ENCODE results near the gene MEGF9.
"Not testable (repeated sequence)": the region's sequence is repeated elsewhere in the genome, so short reads cannot be mapped to it uniquely, and the experiment has no call there.

Gene MEGF9

DNA sequence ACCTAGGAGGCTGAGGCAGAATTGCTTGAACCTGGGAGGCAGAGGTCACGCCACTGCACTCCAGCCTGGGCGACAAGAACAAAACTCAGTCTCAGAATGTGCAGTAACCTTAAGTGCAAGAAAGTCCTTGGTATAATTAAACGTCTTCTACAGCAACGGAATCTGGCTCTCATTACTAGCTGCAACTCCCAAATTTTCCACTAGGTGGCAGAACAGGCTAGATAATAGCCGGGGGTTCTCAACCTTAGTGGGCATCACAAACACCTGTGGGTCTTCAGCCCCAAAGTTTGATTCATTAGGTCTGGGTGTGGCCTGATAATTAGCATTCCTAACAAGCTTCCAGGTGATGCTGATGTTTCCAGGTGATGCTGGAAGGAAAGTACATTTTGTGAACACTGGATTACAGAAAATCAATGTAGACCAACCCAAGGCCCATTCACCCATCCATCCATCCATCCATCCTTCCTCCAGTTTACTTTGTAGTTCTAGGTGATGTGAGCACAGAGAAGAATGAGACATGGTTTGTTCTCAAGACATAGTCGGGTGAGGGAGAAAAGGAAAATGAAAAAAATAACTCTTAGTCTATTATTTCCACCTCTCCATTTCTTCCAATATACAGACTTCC is 41.7 kb upstream of the MEGF9 start:
- peak; percentile 61 for DNase-seq (ENCODE audit: low read depth)
- H3K4me3 ChIP-seq (ENCODE audit: low read depth, low read length), result no peak overlapping the region

DNA sequence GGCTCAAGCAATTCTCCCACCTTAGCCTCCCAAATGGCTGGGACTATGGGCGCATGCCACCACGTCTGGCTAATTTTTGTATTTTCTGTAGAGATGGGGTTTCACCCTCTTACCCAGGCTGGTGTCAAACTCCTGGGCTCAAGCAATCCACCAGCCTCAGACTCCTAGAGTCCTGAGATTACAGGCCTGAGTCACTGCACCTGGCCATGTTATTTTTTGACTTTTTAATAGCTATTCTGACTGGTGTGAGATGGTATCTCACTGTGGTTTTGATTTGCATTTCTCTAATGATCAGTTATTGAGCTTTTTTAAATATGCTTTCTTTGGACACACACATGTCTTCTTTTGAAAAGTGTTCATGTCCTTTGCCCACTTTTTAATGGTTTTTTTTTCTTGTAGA is 40.8 kb upstream of the MEGF9 start:
- TF ChIP-seq, protein P1, sequence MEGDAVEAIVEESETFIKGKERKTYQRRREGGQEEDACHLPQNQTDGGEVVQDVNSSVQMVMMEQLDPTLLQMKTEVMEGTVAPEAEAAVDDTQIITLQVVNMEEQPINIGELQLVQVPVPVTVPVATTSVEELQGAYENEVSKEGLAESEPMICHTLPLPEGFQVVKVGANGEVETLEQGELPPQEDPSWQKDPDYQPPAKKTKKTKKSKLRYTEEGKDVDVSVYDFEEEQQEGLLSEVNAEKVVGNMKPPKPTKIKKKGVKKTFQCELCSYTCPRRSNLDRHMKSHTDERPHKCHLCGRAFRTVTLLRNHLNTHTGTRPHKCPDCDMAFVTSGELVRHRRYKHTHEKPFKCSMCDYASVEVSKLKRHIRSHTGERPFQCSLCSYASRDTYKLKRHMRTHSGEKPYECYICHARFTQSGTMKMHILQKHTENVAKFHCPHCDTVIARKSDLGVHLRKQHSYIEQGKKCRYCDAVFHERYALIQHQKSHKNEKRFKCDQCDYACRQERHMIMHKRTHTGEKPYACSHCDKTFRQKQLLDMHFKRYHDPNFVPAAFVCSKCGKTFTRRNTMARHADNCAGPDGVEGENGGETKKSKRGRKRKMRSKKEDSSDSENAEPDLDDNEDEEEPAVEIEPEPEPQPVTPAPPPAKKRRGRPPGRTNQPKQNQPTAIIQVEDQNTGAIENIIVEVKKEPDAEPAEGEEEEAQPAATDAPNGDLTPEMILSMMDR (conservative IDR thresholded peaks at IDR 0.05; ENCODE audit: low read depth, low read length), result no peak
- H3K4me3 ChIP-seq (ENCODE audit: low read depth, low read length), result no peak overlapping the region
- no peak for DNase-seq (ENCODE audit: low read depth)

More for the DNA sequence above, 41.7 kb upstream of the MEGF9 start:
- TF ChIP-seq, protein P1 (conservative IDR thresholded peaks at IDR 0.05; ENCODE audit: low read depth, low read length), result peak; percentile 85

DNA sequence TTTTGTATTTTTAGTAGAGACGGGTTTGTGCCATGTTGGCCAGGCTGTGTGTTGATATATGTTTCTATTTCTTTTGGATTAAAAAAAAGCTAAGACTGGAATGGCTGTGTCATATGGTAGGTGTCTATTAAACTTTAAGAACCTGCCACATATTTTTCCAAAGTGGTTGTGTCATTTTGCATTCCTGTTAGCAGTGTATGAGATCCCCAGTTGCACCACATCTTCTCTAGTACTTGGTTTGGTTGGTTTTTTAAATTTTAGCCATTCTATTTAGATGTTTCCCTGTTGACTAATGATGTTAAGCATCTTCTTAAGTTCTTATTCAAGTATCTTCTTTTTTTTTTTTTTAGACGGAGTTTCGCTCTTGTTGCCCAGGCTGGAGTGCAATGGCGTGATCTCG is 36.2 kb upstream of the MEGF9 start:
- TF ChIP-seq, protein P1 (conservative IDR thresholded peaks at IDR 0.05; ENCODE audit: low read depth, low read length), result no peak
- no peak overlapping the region for H3K4me3 ChIP-seq (ENCODE audit: low read depth, low read length)
- no peak for DNase-seq (ENCODE audit: low read depth)

DNA sequence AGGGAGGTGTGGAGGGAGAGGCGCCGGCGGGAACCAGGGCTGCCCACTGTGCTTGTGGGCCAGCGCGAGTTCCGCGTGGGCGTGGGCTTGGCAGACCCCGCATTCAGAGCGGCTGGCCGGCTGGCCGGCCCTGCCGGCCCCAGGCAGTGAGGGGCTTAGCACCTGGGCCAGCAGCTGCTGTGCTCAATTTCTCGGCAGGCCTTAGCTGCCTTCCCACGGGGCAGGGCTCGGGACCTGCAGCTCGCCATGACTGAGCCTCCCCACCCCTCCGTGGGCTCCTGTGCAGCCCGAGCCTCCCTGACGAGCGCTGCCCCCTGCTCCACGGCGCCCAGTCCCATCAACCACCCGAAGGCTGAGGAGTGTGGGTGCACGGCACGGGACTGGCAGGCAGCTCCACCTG is 32.1 kb upstream of the MEGF9 start:
- not testable (repeated sequence) for H3K4me3 ChIP-seq (ENCODE audit: low read depth, low read length); DNase-seq (ENCODE audit: low read depth)

DNA sequence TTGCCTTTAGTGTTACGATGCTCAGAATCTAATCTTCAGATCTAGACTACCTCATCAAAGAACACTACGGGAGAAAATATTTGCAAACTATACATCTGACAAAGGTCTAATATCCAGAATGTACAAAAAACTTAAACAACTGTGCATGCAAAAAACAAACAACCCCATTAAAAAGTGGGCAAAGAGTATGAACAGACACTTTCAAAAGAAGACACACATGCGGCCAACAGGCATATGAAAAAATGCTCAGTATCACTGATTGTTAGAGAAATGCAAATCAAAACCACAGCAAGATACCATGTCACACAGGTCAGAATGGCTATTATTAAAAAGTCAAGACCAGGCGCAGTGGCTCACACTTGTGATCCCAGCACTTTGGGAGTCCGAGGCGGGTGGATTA is 31.0 kb upstream of the MEGF9 start:
- DNase-seq (ENCODE audit: low read depth), result no peak
- TF ChIP-seq, protein P1 (conservative IDR thresholded peaks at IDR 0.05; ENCODE audit: low read depth, low read length), result no peak
- H3K4me3 ChIP-seq (ENCODE audit: low read depth, low read length), result no peak overlapping the region

DNA sequence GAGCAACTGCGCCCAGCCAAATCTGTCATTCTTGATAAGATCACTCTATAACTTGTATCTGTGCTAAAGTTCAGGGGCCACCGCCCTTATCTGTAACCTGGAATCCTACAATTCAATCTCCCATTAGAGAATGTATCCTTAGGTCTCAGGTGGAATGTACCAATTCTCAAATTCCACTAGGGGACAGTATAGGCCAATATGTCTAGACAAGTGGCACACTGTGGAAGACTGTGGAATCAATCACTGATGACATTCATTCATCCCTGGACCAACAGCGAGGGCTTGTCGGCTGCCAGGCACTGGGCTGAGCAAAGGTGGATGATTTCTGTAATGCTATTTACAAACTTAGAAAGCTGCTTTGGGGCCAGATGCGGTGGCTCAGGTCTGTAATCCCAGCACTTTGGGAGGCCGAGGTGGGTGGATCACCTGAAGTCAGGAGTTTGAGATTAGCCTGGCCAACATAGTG is 28.7 kb upstream of the MEGF9 start:
- DNase-seq (ENCODE audit: low read depth), result peak; percentile 61
- TF ChIP-seq, protein P1 (conservative IDR thresholded peaks at IDR 0.05; ENCODE audit: low read depth, low read length), result peak; percentile 78
- no peak overlapping the region for H3K4me3 ChIP-seq (ENCODE audit: low read depth, low read length)

DNA sequence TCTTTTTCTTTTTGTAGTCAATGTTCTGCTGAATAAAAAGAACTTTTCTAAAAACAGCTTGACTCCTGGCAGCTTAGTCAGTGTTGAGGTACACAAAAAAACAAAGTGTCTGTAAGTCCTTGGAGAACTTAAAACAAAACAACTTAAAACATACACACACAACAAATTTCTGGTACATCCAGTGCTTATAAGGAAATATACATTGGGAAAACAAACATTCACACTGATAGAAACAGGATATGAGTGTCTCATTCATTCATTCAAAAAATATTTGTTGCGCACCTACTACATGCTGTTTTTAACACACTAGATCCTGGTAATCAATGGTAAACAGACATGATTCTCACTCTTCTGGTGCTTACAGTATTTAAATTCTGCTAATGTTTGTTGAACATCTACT is 27.4 kb upstream of the MEGF9 start:
- DNase-seq (ENCODE audit: low read depth), result peak; percentile 17
- no peak overlapping the region for H3K4me3 ChIP-seq (ENCODE audit: low read depth, low read length)
- TF ChIP-seq, protein P1 (conservative IDR thresholded peaks at IDR 0.05; ENCODE audit: low read depth, low read length), result no peak
